ENCODE measurements around the gene PAX7.

The PAX7 gene

DNA sequence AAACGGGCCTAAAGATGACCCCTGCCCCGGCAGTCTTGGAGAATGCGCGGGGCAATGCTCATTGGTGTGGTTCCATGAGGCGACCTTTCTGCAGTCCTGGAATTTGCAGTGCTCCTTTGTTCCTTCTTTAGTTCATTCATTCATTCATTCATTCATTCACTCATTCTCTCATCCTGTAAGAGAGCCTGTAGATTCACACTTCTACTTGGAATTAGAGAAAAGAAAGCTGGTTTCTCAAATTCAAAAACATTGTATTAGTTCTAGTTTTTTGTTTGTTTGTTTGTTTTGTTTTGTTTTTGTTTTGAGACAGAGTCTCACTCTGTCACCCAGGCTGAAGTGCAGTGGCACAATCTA is 31.6 kb downstream of the PAX7 start:
- no peak for ATAC-seq
- H3K27me3 Mint-ChIP-seq = no peaks in the 10 kb centered on the region
- no peaks in the 10 kb centered on the region for H3K9me3 Mint-ChIP-seq
- peaks cover 37% of the 10 kb centered on the region for H3K4me1 Mint-ChIP-seq
- no peak overlapping the region for H3K4me3 Mint-ChIP-seq
- H3K27ac Mint-ChIP-seq = no peak overlapping the region
- DNase-seq = no peak

DNA sequence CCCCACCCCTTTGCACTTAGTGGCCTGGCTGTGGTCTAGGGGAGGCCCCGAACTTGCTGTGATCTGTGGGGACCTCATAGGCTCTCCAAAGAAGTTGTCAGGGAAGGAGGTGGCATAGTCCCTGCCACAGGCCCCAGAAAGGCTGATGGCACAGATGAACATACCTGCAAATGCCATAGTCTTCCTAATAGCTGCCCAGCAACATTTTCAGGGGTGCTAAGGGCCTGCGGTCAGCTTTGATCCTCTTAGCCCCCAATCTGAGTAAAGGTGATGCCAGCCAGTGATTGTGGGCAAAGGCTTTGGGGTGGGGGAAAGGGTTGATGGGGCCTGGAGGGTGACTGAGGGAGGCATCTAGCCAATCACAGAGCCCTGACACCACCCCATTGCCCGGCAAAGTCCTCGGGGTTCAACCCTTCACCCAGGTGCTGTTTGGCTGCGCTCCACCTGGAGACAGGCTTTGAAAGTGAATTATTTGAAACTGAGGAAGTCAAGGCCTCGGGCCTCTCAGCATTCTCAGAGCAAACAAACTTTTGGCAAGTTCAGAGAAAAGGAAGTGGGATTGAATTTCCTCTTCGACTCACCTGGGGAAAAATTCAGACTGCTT is 35.8 kb downstream of the PAX7 start:
- ATAC-seq (no peak), DNase-seq (no peak)
- H3K27ac Mint-ChIP-seq = peak overlapping the region; percentile 12 to 35
- peaks cover 22% of the 10 kb centered on the region for H3K4me1 Mint-ChIP-seq
- no peaks in the 10 kb centered on the region for H3K9me3 Mint-ChIP-seq
- H3K4me3 Mint-ChIP-seq = no peak overlapping the region
- H3K27me3 Mint-ChIP-seq = no peaks in the 10 kb centered on the region

DNA sequence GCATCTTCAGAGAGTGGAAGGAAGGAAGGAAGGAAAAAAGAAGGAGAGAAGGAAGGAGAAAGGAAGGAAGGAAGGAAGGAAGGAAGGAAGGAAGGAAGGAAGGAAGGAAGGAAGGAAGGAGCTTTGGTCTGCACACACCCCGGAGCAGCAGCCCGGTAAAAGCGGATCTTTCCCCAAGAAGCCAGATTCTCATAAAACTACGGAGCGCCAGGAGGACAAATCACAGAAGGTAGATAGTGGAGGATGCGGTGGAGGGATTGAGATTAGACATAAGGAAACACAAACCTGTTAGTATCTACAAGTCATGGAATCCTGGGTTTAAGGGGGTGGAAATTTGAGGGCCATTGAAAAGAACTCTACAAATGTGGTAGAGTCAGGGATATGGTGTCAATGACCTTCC is 36.7 kb downstream of the PAX7 start:
- H3K27me3 Mint-ChIP-seq = no peaks in the 10 kb centered on the region
- no peak for DNase-seq
- no peaks in the 10 kb centered on the region for H3K9me3 Mint-ChIP-seq
- no peak for ATAC-seq
- H3K4me3 Mint-ChIP-seq = no peak overlapping the region
- H3K27ac Mint-ChIP-seq = no peak overlapping the region
- peaks cover 14% of the 10 kb centered on the region for H3K4me1 Mint-ChIP-seq

DNA sequence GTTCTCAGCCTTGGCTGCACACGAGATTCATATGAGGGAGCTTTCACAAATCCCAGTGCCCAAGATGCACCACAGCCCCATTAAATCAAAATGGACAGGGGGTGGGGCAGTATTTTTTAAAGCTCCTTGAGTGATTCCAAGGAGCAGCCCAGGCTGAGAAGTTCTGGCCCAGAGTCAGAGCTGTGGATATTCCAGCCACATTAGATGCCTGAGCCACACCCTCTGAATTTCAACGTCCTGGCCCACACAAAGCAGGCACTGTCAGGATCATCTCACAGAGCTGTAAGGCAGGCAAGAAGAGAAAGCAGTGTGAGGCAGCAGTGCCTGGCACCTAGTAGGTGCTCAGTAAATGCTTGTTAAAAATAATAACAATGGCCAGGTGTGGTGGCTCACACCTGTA is 37.4 kb downstream of the PAX7 start:
- no peaks in the 10 kb centered on the region for H3K27me3 Mint-ChIP-seq
- peaks cover 14% of the 10 kb centered on the region for H3K4me1 Mint-ChIP-seq
- ATAC-seq (no peak), DNase-seq (no peak)
- H3K27ac Mint-ChIP-seq = peak overlapping the region in 1 of 2 donors; percentile 41
- no peaks in the 10 kb centered on the region for H3K9me3 Mint-ChIP-seq
- H3K4me3 Mint-ChIP-seq = no peak overlapping the region

DNA sequence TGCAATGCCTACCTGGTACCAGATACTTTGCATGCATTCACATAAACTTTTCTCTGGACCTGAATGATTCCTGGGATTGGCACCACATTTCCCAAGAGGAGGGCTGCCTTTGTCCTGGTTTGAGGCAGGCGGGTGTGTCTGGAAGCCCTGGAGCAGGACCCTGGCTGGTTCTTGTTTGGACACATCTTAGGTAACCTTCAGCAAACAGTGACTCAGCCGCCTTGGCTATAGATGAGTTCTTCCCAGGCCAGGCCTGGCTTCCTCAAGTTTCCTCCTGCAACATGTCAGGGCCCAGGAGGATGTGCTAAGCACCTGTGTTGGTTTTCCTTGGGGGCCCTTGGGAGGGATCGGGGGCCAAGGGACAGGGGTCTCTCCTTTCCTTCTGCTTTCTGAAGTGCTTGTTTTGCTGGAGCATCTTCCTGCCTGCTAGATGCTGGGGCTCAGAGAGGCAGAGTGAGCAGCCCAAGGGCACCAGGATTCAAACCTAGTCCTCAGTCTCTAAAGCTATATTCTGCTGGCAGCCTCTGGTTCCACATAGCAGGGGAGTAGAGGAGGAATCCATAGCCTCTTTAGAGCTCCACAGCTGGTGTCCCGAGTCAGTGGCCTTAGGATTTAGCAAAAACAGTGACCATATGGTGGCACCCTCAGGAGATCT is 38.2 kb downstream of the PAX7 start:
- ATAC-seq (no peak), DNase-seq (no peak)
- no peaks in the 10 kb centered on the region for H3K9me3 Mint-ChIP-seq
- peaks cover under 1% of the 10 kb centered on the region for H3K27me3 Mint-ChIP-seq
- peaks cover 14% of the 10 kb centered on the region for H3K4me1 Mint-ChIP-seq
- H3K27ac Mint-ChIP-seq = no peak overlapping the region
- H3K4me3 Mint-ChIP-seq = no peak overlapping the region

DNA sequence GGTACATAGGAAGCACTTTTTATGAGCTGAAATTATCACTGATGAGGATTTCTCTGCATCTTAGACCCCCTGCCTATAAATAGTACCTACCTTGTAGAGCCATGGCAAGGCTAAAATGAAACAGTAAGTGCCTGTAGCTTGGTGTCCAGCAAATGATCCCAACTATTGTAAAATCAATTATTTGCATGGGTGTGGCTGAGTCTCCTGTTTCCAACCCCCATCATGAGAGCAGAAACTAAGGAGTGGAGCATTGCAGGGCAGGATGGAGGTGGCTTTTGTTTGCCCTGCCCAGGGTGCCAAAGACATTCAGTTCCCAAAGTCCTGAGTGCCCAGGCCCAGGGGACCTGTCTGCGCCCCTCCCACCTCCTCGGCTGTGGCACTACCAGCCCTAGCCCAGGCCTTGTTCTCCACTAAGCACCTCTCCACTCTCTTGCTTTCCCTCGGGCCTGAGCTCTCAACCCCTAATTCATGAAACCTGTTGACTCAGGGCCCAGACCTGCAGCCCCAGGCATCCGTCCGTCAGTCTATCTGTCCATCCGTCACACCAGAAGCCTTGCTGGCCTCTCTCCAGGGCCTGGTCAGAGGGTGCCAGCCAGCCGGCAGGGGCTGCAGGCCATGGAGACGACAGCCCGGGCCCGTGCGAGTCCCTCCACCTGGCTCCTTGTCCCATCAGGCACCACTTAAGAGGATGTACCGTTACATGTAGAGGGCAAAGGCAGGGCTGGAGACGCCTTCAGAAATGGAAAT is 39.6 kb downstream of the PAX7 start:
- H3K27me3 Mint-ChIP-seq = peaks cover 15% of the 10 kb centered on the region
- DNase-seq (no peak), ATAC-seq (no peak)
- peaks cover 17% of the 10 kb centered on the region for H3K4me1 Mint-ChIP-seq
- H3K9me3 Mint-ChIP-seq = no peaks in the 10 kb centered on the region
- no peak overlapping the region for H3K27ac Mint-ChIP-seq
- H3K4me3 Mint-ChIP-seq = no peak overlapping the region

DNA sequence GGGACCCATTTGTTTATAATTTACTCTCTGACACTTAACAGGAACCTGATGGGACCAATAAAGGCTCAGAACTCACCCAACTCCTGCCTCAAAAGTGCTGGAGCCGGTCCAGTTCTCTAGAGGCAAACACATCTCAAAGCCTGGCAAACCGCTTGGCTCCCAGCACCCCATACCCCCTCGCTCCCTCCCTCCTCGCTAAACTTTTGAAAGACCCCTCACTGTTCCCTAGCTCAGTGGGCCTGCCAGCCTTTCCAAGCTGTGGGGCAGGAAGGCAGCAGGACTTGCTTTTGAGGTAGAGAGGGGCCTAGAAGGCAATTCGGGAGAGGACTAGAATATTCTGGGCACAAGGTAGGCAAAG is 40.2 kb downstream of the PAX7 start:
- H3K27ac Mint-ChIP-seq = no peak overlapping the region
- H3K9me3 Mint-ChIP-seq = no peaks in the 10 kb centered on the region
- peaks cover 20% of the 10 kb centered on the region for H3K27me3 Mint-ChIP-seq
- H3K4me1 Mint-ChIP-seq = peaks cover 23% of the 10 kb centered on the region
- H3K4me3 Mint-ChIP-seq = no peak overlapping the region
- ATAC-seq (no peak), DNase-seq (no peak)

DNA sequence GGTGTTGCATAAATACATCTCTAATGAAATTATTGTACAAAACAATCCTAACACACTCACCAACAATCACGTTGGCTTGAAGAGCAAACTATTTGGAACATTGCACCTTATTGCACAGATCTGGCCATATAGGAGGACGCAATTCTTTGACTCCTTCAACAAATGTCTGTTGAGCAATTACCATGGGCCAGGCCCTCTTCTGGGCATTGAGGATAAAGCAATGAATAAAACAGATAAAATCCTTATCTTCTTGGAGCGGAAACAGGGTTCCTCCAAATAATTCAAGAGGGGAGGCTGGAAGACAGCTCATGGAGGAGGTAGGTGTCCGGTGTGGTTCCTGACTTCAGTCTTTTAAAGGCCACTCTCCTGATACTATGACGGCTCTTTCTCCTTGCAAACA is 43.3 kb downstream of the PAX7 start:
- no peak for ATAC-seq
- no peak overlapping the region for H3K4me3 Mint-ChIP-seq
- no peak for DNase-seq
- peaks cover 20% of the 10 kb centered on the region for H3K4me1 Mint-ChIP-seq
- no peaks in the 10 kb centered on the region for H3K9me3 Mint-ChIP-seq
- no peak overlapping the region for H3K27ac Mint-ChIP-seq
- H3K27me3 Mint-ChIP-seq = peaks cover 41% of the 10 kb centered on the region

DNA sequence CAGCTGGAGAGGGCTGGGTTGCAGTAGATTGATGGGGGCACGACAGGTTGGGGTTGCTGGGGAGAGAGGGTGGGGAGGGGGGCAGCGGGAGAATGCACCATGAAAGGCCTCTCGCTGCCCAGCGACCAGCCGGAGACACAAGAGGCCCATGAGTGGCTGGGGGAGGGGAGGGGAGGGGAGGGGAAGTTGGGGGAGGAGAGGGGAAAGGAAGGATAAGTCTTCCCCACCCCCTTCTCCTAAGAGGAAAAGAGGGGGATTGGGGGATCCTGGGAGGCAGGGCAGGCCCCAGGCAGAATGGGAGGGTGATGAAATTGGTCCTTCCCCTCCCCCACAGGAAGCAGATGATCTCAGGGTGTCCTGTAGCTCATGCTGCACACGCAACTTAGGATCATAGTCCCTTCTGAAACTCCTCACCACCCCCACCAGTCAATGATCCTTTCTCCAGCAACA is 45.7 kb downstream of the PAX7 start:
- H3K9me3 Mint-ChIP-seq = no peaks in the 10 kb centered on the region
- H3K4me1 Mint-ChIP-seq = peaks cover 20% of the 10 kb centered on the region
- no peak overlapping the region for H3K4me3 Mint-ChIP-seq
- DNase-seq = no peak
- no peak overlapping the region for H3K27ac Mint-ChIP-seq
- peaks cover 53% of the 10 kb centered on the region for H3K27me3 Mint-ChIP-seq
- ATAC-seq = peak; percentile 61

DNA sequence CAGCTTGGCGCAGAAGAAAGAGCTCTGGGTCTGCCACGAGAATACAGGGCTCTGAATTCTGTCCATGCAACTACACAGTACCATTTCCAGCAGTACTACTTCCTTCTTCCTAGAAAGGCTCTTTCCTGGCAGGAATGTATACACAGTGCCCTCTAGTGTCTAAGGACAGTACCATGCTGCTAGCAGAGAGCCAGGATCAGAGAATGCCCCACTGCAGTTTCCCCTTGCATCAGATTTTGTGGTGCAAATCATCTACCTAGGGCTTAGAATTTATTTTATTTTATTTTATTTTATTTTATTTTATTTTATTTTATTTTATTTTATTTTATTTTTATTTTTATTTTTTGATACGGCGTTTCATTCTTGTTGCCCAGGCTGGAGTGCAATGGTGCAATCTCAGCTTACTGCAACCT is 50.8 kb downstream of the PAX7 start:
- DNase-seq = no peak
- peaks cover 9% of the 10 kb centered on the region for H3K4me1 Mint-ChIP-seq
- H3K27ac Mint-ChIP-seq = no peak overlapping the region
- peaks cover 51% of the 10 kb centered on the region for H3K27me3 Mint-ChIP-seq
- peak; percentile 46 for ATAC-seq
- no peaks in the 10 kb centered on the region for H3K9me3 Mint-ChIP-seq
- no peak overlapping the region for H3K4me3 Mint-ChIP-seq

DNA sequence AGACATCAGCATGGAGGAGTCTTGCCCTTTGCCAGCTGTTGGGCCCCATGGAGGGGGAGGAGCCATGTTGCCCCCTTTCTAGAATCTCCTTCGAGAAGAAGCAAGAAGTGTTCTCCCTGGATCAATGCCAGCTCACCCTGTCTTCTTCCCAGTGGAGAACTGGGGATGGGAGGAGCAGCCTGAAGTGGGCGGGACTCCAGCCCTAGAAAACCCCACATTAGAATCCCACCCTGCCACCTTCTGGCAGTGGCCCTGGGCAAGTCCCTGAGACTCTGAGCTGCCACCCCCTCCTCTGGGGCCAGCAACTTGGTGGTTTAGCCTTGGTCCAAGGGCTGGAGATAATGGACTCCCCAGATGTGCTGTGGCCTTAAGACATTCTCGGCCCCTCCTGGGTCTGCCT is 51.7 kb downstream of the PAX7 start:
- ATAC-seq (no peak), DNase-seq (no peak)
- no peaks in the 10 kb centered on the region for H3K9me3 Mint-ChIP-seq
- no peak overlapping the region for H3K27ac Mint-ChIP-seq
- H3K4me1 Mint-ChIP-seq = peaks cover 11% of the 10 kb centered on the region
- H3K27me3 Mint-ChIP-seq = peaks cover 47% of the 10 kb centered on the region
- H3K4me3 Mint-ChIP-seq = no peak overlapping the region

DNA sequence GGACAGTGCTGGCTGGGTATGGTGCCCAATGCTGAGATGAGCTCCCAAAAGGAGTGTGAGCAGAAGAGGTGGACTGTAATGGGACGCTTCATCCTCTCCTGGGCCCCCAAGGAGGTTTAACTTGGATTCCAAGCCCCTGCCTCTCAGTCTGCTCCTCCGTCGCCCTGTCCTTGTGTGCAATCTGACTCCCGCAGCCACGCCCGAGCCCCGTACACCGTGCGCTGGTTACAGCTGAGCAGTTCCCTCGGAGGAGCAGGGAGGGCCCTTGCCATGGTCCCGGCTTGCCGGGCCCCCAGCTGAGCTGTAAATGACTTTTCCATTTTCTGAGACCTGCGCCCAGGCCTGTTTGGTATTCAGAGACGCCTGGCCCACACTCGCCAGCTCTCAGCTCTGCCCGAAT is 53.7 kb downstream of the PAX7 start:
- ATAC-seq = no peak
- no peaks in the 10 kb centered on the region for H3K9me3 Mint-ChIP-seq
- H3K4me1 Mint-ChIP-seq = peaks cover 12% of the 10 kb centered on the region
- no peak overlapping the region for H3K4me3 Mint-ChIP-seq
- H3K27me3 Mint-ChIP-seq = peaks cover 46% of the 10 kb centered on the region
- DNase-seq = no peak
- no peak overlapping the region for H3K27ac Mint-ChIP-seq

DNA sequence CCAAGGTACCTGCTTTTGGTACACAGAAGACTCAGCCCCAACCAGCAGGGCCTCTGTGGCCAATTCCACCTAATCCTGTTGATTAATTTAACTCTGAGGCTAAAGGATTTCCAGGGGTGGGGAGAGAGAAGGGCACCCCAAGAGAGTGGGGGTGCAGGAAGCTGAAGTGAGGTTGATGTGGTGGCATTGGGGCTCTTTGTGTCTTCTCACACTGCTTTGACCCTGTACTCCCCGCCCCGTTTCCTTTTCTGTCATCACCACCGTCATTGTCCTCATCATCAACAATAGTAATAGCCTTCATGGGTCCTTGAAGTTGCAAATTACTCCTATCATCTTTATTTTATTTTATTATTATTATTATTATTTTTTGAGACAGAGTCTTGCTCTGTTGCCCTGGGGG is 55.9 kb downstream of the PAX7 start:
- Mint-ChIP-seq H3K27ac (no peak overlapping the region), H3K27me3 (peaks cover 39% of the 10 kb centered on the region), H3K4me3 (no peak overlapping the region), H3K9me3 (no peaks in the 10 kb centered on the region), H3K4me1 (peaks cover 12% of the 10 kb centered on the region)
- ATAC-seq = no peak
- no peak for DNase-seq

DNA sequence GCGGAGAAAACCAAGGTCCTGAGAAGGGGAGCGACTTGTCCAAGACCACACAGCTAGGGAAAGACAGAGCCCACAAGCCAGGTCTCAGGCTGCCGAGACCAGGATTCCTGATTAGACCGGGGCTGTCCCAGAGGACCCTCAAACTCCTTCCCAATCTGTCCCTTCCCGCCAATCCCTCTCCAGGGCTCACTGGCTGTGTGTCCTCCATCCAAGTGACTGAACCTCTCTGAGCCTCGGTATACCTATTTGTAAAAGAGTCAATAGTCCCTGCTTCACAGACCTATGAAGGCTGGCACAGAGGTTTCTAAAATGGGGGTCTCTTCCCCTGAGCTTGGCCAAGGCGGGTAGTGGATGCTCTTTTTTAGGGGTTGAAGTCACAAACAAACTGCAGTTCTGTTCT is 56.6 kb downstream of the PAX7 start:
- Mint-ChIP-seq H3K27me3 (peaks cover 46% of the 10 kb centered on the region), H3K4me1 (peaks cover 12% of the 10 kb centered on the region), H3K27ac (peak overlapping the region in 1 of 2 donors; percentile 16), H3K4me3 (no peak overlapping the region), H3K9me3 (no peaks in the 10 kb centered on the region)
- ATAC-seq = no peak
- DNase-seq = no peak

DNA sequence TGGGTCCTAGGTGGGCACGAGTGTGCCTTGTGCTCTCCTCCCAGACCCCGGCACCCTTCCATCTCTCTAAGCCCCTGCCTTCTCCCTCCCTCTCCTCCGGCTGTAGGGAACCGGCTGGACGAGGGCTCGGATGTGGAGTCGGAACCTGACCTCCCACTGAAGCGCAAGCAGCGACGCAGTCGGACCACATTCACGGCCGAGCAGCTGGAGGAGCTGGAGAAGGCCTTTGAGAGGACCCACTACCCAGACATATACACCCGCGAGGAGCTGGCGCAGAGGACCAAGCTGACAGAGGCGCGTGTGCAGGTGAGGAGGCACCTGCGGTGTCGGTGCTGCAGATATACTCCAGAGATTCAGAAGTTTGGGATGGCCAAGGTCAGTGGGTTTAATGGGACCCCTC is 61.0 kb downstream of the PAX7 start:
- Mint-ChIP-seq H3K27ac (no peak overlapping the region), H3K4me1 (peaks cover 6% of the 10 kb centered on the region), H3K9me3 (no peaks in the 10 kb centered on the region)

DNA sequence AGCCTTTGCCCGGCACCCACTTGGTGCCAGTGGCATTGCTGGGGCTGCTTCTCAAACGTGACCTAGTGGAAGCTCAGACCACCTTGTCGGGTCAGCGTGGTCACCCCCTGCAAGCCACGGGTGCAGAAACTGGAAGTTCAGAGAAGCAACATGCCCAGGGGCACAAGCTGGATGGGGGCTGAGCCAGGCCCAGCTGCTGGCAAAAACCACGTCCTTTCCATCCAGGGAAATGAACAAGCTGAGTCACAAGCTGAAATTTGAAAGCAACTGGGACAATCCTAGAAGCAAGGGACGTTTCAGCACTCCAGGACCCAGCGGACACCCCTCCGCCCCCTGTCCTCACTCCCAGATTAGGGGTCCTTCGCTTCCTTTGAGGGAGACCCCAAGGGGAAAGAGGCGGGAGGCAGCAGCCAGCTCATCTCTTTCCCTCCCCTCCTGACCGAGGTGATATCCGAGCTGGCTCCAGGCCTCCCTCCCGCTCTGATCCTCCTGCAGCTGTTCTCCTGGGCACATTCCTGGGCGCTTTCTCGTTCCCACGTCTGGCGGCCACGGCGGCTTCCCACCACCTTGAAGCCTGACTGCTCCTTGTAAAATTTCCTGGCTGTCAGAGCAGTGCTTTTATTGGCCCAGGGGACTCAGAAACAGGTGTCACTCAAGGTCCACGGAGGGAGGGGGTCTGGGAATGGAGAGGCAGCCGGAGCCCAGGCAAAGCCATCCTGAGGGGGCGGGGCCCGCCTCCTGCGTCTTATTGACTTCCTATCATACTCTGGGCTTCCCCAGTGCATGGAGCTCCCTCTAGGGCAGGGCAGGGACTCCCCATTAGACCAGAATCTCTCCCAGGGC is 62.8 kb downstream of the PAX7 start:
- H3K4me3 Mint-ChIP-seq = no peak overlapping the region
- no peaks in the 10 kb centered on the region for H3K9me3 Mint-ChIP-seq
- DNase-seq (no peak), ATAC-seq (no peak)
- H3K27me3 Mint-ChIP-seq = peaks cover 63% of the 10 kb centered on the region
- H3K27ac Mint-ChIP-seq = no peak overlapping the region
- no peaks in the 10 kb centered on the region for H3K4me1 Mint-ChIP-seq

More for the DNA sequence above, 61.0 kb downstream of the PAX7 start:
- Mint-ChIP-seq H3K4me3 (no peak overlapping the region), H3K27me3 (peaks cover 59% of the 10 kb centered on the region)
- no peak for DNase-seq
- no peak for ATAC-seq
